ENCODE measurements around the gene CDC42.

Gene CDC42

DNA sequence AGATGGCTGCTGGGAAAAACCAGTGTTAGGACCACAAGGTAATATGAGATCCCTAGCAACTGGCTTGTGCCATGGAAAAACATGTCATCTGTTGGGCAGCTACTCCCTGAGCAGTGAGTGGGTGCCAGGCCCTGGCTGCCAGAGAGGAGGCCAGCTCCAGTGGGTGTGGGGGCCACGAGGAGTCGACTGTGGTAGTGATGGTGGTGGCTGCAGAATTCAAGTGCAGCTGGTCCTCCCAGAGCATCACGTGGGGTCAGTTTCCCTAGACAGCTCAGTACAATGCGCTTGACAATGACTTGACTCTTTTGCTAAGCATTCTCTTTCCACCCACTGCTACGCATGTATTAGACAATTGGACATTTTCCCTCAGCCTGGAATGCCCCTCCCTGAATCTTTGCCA lies 14.5 kb upstream of the CDC42 start:
- no peak for DNase-seq

DNA sequence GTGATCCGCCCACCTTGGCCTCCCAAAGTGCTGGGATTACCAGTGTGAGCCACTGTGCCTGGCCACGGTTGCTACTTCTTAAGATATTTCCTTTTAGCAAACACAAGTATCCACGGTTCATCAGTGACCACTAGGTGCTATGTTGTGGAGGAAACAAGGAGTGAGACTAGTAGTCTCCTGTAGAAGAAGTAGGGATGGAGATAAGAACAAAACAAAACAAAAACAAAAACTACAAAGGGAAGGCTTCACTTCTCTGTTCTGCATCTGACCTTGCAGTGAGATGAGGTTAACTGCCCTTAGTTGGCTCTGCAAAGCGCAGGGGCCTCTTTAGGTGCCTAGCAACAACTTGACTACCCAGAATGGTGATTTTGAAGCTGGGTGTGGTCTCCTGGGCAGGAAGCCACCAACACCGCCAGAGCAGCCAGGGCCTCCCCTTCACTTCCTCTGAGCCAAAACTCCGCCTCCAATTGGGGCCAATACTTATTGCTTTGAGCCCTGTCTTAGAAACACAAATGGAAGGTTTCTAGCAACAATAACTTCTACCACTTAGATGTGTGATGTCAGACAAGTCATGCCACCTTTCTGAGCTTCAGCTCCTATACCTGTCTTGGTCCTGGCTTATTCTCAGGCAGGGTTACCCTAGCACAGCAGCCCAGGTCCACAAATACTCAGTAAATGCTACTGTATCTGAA lies 12.8 kb upstream of the CDC42 start:
- peak; percentile 95 for DNase-seq

DNA sequence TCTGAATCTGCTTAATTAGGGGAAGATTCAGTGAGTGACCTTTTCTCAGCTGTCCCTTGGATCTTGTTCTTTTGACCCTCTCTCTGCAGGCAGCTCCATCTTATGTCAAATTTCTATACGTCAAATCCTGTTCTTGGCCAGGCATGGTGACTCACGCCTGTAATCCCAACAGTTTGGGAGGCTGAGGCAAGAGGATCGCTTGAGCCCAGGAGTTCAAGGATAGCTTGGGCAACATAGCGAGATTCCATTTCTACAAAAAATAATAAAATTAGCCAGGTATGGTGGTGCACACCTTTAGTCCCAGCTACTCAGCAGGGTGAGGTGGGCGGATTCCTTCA lies 12.3 kb upstream of the CDC42 start:
- DNase-seq, result no peak

DNA sequence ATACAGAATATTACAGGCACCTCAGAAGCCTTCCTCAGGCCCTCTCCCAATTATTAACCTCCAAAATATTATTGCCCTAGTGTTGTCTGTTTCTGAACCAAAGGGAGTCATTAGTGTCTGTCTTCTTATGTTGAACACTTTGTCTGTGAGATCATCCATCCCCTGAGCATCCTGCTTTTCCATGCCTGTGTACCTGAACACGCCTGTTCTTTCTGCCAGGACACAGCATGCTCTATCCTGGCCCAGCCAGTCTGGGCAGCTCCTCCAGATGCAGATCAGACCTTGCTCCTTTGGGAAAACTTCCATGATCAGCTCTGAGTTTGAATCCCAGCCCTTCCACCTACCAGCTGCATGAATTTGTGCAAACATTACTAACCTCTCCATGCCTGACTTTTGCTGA lies 11.0 kb upstream of the CDC42 start:
- DNase-seq, result no peak

DNA sequence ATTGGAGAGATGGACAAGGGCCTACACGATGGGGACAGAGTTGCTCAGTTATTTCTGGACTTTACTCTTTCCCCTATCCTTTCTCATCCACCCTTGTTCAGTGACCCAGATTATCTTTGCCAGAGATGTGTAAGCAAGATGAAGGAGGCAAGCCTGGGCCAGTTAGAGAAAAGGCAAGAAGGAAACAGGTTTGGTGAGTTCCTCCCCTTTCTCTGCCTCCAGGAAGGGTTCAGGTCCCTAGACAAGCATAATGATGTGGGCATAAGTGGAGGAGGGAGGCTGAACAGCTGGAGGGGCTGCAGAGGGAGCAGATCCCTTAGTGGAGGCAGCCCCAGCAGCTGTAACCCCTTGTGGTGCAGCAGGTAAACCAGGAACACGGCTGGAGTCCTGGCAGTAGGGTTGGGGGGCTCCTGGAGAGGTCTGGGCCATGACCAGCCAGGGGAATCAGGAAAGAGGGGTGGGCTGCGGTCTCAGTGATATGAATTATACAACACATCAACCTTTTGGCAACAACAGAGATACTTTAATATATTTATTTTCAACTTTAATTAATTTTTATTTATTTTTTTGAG lies 9.2 kb upstream of the CDC42 start:
- DNase-seq, result no peak

DNA sequence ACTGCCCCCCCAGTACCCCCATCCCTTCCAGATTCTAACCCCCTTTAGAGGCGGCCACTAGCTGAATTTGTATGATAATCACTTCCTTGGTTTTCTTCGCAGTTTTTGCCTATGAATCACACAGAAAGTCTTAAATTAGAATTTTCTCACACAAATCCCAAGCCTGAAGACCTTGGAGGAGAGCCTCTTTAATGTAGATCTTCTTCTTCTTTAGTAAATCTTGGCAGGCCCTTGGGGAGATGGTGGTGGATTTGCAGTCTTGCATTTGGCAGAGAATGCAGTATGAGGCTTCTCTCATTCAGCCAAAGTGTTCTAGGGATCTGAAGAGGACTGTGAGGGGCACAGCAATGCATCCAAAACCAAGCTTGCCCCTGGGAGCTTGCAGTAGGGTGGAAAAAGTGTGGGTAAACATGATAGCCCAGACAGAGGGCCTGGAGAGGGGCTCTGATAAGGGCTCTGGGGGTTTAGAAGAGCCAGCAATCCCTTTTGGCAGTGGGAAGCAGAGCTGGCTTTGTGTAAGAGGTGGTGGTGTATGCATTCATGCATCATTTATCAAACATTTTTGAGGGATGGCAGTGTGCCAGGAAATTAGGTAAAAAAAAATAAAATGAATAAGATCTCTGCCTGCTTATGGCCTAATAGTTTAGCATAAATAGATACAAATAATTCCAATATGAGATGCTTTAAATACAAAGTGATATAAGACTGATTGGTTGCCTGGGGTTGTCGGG lies 7.7 kb upstream of the CDC42 start:
- peak; percentile 57 for DNase-seq

DNA sequence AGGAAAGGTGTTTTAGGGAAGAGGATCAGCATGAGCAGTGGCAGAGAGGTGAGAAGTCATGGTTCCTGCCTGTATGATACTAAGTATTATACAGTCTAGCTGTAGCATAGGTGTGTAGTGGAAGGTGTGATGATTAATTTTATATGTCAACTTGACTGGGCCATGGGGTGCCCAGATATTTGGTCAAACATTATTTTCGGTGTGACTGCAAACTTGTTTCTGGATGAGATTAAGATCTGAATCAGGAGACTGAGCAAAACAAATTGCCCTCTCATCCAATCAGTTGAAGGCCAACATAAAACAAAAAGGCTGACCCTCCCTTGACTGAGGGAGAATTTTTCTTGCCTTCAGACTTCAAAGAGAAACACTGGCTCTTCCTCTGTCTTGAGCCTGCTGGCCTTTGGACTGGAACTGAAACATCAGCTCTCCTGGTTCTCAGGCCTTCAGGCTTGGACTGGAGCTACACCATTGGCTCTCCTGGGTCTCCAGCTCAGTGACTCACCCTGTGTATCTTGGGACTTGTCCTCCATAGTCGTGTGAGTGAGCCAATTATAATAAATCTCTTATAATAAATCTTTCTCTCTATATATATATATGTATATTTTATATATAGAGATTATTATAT lies 6.8 kb upstream of the CDC42 start:
- no peak for DNase-seq

DNA sequence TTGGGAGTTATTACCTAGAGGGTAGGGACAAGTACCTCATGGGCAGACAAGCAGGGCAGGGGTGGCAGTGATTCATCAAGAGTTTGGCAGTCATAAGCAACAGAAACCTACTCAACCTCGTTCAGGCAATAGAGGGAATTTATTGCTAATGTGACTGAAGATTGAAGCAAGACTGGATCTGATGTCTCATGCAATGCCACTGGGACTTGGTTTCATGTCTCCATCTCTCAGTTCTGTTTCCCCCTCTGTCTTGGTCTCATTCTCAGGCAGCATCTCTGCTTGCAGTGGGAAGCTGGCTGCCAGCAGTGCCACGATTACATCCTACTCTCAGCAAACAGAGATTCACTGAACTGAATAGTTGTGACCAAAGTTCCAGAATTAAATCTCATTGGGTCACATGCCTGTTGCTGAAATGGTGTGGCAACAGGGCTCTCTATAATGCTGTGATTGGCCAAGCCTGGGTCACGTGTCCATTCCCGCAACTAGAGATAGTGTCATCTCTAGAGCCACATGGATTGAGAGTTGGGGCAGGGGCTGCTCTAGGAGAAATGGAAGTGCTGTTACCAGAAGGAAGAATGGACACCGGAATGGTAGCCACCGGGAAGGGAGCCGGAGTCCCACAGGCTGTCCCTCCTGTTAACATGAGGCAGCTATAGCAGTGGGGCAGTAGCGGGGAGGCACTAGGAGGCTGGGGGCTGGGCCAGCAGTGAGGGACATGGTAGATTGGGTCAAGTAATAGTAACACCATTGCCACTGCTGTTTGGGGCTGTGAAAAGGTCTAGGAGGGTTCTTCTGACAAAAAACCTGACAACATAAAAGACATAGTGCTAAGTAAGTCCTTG lies 3.9 kb upstream of the CDC42 start:
- DNase-seq, result no peak

DNA sequence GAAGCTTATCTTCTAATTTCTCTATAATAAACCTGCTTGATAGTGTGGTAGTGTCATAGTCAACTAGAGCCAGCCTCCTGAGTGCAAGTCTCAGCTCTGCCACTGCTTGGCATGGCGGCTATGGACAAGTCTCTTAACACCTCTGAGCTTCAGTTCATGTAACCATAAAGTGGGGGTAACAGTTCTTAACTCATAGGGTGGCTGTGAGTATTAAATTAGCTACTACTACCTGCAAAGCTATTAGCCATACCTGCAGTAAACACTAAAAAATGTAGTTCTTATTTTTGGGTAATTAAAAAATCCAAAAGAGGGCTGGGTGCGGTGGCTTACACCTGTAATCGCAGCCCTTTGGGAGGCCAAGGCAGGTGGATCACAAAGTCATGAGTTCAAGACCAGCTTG lies 2.2 kb upstream of the CDC42 start:
- DNase-seq, result no peak

DNA sequence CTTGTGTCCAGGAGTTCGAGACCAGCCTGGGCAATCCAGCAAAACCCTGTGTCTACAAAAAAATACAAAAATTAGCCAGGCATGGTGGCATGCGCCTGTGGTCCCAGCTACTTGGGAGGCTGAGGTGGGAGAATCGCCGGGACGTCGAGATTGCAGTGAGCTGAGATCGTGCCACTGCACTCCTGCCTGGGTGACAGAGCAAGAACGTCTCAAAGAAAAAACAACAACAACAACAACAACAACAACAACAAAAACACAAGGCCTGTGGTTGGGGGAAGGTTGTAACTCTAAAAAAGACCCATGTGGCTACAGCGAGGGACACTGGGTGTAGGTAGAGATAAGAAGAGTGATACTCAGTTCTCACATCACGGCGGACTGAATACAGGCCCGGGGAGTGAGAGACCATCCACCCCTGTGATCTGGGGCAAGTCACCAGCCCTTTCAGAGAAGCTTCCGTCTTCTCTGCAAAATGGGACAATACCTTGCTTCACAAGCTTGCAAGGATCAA lies 848 bp upstream of the CDC42 start:
- DNase-seq, result peak; percentile 21

DNA sequence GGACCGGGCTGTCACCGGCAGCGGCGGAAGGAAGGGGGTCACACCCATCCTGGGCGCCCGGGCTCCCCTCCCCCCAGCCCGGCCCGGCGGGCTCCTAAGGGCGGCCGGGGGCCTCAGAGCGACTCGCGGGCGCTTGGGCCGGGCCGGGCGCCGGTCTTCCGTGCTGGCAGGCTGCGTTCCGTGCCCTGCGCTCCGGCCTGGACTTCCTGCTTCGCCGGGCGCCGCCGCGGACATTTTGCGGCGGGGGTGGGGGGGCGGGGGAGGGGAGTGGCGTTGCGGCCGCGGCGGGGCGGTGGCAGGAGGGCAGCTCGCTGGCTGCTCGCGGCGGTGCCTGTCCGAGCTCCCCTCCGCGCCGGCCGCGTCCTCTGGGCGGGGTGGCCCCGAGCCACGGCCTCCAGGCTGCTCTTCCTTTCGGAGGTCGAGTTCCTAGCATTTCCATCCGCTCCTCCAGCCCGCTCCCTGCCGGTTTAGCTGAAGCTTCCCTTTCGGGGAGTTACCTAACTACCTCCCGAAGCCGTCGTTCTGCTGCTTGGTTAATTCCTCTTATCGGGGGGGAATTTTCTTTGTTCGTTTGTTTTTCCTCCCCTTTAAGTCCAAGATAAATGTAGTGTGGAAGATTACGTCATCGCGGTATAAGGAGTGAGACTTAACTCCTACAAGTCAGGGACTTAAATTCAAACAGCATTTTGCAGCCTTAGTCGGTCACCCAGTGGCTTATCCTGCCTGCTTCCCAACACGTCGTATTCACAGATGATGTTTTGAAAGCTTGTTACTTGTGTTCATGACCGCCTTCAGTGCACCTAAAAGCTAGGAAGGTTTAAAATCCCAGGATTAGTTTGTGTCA lies 730 bp downstream of the CDC42 start:
- DNase-seq, result peak; percentile 84

DNA sequence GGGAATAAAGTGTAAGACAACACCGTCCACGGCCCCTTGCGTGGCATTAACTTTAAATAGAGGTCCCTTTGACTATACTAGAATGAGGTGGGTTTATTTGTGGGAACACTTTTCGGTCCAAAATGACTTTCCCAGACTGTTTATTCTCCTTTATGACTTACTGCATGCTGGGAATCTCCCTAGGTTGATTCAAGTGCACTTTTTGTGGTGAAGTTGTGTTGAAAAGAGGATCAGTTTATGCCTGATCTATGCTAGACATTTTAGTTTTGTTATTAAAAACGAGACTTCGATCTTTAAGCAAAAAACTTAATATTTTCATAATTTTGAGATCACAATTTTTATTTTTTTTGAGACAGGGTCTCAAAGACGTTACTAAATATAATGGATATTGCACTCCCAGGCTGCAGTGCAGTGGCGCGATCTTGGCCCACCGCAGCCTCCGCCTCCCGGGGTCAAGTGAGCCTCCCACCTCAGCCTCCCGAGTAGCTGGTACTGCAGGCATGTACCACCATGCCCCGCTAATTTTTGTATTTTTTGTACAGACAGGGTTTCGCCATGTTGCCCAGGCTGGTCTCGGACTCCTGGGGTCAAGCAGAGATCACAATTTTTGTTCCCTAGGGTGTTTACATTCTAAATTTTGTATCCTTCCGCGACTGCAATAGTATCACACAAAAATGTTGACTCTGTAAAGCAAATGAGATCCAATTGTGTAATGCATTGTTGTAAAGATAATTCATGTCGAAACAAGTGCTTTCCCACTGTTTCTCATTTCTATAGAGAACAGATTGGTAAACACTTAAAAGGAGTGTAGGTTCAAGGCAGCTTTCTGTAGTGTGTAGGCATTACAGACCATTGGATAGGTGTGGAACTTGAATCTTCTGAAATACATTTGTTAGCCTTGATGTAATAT lies 1.6 kb downstream of the CDC42 start:
- no peak for DNase-seq

DNA sequence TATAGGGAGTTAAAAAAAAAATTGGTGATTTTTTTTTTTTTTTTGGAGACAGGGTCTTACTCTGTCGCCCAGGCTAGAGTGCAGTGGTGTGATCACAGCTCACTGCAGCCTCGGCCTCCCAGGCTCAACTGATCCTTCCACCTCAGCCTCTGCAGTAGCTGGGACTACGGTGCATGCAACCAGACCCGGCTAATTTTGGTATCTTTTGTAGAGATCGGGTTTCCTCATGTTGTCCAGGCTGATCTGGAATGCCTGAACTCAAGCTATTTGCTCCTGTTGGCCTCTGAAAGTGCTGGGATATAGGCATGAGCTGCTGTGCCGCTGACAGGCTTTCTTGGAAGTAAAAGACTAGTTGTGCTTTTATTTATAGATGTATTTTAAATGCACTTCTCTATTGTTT lies 3.0 kb downstream of the CDC42 start:
- no peak for DNase-seq

DNA sequence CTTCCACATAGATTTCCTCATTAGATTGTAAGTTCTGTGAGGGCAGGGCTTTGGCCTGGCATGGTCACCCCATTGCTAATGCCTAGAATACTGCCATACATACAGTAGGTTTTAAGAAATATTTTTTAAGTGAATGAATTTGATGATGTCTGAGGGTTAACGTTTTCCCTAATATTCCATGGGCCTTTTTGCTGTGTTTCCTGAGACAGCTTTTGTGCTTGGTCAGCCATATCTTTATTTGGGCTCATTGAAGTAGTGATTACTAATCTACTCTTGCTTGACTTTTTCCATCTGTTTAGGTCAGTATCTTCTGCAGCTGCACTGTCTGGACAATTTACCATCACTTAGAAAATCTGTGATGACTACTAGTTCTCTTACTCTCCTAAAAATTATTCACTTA lies 3.5 kb downstream of the CDC42 start:
- no peak for DNase-seq

DNA sequence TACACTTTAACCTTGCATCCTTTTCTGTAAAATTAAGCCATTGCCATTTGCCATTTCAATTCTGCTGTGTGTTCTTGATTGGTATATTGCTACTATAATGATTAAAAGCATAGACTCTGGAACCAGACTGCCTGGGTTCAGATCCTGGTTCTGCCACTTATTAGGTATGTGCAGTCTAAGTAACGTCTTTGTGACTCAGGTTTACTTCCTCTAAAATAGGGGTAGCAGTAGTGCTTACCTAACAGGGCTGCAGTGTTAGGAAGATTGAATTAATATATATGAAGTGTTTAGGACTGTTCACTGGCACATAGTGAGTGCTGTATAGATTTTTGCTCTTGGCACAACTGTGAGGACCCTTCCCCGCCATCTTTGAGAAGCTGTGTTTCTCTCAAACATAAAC lies 4.4 kb downstream of the CDC42 start:
- no peak for DNase-seq

DNA sequence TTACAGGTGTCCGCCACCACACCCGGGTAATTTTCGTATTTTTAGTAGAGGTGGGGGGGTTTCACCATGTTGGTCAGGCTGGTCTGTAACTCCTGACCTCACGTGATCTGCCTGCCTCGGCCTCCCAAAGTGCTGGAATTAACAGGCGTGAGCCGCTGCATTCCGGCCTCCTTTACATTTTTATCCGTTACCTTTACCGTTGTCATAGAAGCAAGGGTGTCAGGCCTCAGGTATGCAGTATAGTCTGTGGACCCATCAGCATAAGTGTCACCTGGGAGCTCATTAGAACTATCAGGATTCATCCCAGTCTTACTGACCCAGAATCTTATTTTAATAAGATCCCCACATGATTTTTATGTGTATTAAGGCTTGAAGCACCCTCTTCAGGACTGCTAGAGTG lies 5.4 kb downstream of the CDC42 start:
- DNase-seq, result no peak

DNA sequence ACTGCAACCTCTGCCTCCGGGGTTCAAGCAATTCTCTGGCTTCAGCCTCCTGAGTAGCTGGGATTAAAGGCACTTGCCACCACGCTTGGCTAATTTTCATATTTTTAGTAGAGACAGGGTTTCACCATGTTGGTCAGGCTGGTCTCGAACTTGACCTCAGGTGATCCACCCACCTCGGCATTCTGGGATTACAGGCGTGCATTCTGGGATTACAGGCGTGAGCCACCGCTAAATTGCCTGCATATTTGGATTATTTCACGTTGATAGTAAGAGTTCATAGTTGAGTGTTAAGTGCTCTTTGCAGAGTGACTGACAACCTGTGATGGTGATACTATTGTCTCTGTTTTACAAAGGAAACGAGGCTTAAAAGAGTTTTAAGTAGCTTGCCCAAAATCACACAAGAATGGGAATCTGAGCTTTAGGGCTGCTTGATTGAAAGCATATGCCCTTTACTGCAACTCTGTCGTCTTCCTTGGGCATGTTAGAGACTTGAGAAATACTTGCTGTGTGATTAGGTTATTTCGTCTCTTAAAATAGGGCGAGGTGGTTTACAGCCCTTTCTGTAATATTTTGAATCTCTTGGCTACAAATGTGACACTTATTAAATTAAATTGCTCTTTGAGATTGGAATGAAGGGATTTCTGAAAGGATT lies 12.4 kb downstream of the CDC42 start:
- no peak for DNase-seq

DNA sequence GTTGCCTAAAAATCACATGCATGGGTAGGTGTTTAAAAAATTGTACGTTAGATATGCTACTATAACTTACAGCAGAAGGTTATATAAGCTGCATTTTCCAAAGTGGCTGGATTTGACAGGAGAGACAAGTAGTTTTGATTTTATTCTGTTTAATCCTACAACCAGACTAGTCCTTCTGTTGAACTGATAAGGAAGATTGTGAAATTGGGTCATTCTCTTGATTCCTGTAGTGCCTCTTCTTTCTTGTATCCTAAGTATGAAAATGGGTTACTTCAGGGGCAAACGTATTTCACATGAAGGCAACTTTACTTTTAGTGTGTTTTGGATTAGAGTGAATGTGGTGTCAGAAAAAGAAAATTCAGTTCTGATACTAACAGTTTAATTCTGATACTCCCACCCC lies 19.0 kb downstream of the CDC42 start:
- no peak for DNase-seq

DNA sequence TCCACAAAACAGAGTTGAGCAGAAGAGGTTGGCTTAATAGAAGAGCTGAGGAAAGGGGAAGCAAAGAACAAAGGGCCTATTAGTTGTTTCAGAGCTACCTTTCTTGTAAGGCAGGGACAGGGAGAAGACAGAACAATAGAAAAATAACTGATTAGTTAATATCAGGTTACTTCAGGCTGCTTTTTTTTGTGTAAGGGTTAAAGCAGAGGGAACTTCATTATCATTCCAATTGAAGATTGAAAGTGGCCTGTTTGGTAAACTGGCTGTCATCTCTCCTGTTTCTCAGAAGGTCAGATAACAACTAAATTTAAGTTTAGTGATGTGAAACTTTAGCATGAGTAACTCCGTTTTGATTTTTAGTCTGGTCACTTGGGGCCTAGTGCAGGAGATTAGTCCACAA lies 22.3 kb downstream of the CDC42 start:
- DNase-seq, result no peak

DNA sequence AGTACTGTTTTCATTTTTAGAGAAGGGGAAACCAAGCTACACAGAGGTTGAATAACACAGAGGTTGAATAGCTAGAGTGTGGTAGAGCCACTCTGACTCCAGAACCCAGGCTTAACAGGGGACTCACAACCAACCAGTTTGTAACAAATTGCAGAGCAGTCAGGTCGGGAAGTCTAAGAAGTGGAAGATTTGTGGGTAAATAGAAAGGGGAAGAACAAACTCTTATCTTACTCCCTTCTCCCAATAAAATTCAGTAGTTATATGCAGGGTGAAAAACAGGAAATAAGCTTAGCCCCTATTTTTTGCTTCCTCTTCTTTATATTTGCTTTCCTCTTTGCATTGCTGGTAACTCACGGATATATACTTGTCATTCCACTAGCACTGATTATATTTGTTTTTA lies 23.2 kb downstream of the CDC42 start:
- DNase-seq, result peak; percentile 17
